Measurements from ENCODE around the gene RAB5IF. TPM values are rescaled to one million over a fixed set of nuclear protein-coding genes. Genes with fewer than 3 reads are reported as not detected.

The RAB5IF gene
- total RNA-seq, 1 donor from 2014 or later: 64.3 TPM

- no peaks in the 10 kb centered on the region for H3K4me1 ChIP-seq
- DNase-seq (ENCODE audit: extremely low spot score in 2 of 2): no peak
- H3K27me3 ChIP-seq: no peaks in the 10 kb centered on the region
- TF ChIP-seq POLR2A (IDR thresholded peaks at IDR 0.05) (no peak), POLR2AphosphoS5 (IDR thresholded peaks at IDR 0.05; ENCODE audit: insufficient read depth in 1 of 2, low read depth in 1 of 2) (no peak), CTCF (IDR thresholded peaks at IDR 0.05) (no peak)
- no peaks in the 10 kb centered on the region for H3K9me3 ChIP-seq
- no peak overlapping the region for H3K27ac ChIP-seq
- no peak overlapping the region for H3K4me3 ChIP-seq
- intact Hi-C loops (cut with DNase I): no loop called here
- H3K36me3 ChIP-seq: peaks cover 0 to 16% of the 10 kb centered on the region in 2 donors
Measured at GRCh38 chr20:36658300-36658699, 52.7 kb downstream of the RAB5IF start.

Small RNA genes lying within 50 kb of the gene (small RNA-seq; reads per million reads assigned to genes)
- gene RF00017: not detected

Other genes starting within 250 kb of the RAB5IF start
- gene MYL9, start 64.3 kb upstream of the RAB5IF start, total RNA-seq: 246 TPM
- 9.3 TPM for gene TGIF2, start 32.2 kb upstream of the RAB5IF start, total RNA-seq
- gene SLA2, start 40.4 kb downstream of the RAB5IF start, total RNA-seq: 3.7 TPM
- gene NDRG3, start 140.3 kb downstream of the RAB5IF start, total RNA-seq: 21.1 TPM
- gene DSN1, start 168.0 kb downstream of the RAB5IF start, total RNA-seq: 4.7 TPM

Measured in vagina (tissue), 2 donors.